NB4 (cell line): ENCODE results near the gene CDK5R2.
"Not testable (repeated sequence)": the region's sequence is repeated elsewhere in the genome, so short reads cannot be mapped to it uniquely, and the experiment has no call there.

ENCODE experiments used
- POLR2A ChIP-seq: IDR thresholded peaks from 2 replicates; pipeline ENCODE4 v1.6.1; 2011; ENCODE audit warnings: mild to moderate bottlenecking; ENCODE audit not compliant: insufficient read length; ENCODE audit errors: extremely low read depth
- TF ChIP-seq, protein P1 (sequence below): IDR thresholded peaks from one replicate; pipeline ENCODE4 v1.5.1; 2012; ENCODE audit warnings: low read depth, low read length
- TF ChIP-seq, protein P2 (sequence below): IDR thresholded peaks from 2 replicates; pipeline ENCODE4 v1.6.1; 2011; ENCODE audit warnings: low read depth, low read length

DNA sequence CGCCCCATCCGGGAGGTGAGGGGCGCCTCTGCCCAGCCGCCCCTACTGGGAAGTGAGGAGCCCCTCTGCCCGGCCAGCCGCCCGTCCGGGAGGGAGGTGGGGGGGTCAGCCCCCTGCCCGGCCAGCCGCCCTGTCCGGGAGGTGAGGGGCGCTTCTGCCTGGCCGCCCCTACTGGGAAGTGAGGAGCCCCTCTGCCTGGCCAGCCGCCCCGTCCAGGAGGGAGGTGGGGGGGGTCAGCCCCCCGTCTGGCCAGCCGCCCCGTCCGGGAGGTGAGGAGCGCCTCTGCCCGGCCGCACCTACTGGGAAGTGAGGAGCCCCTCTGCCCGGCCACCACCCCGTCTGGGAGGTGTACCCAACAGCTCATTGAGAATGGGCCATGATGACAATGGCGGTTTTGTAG, 27.7 kb upstream of the CDK5R2 start:
- TF ChIP-seq, protein P1, sequence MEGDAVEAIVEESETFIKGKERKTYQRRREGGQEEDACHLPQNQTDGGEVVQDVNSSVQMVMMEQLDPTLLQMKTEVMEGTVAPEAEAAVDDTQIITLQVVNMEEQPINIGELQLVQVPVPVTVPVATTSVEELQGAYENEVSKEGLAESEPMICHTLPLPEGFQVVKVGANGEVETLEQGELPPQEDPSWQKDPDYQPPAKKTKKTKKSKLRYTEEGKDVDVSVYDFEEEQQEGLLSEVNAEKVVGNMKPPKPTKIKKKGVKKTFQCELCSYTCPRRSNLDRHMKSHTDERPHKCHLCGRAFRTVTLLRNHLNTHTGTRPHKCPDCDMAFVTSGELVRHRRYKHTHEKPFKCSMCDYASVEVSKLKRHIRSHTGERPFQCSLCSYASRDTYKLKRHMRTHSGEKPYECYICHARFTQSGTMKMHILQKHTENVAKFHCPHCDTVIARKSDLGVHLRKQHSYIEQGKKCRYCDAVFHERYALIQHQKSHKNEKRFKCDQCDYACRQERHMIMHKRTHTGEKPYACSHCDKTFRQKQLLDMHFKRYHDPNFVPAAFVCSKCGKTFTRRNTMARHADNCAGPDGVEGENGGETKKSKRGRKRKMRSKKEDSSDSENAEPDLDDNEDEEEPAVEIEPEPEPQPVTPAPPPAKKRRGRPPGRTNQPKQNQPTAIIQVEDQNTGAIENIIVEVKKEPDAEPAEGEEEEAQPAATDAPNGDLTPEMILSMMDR: not testable (repeated sequence)
- TF ChIP-seq, protein P2, sequence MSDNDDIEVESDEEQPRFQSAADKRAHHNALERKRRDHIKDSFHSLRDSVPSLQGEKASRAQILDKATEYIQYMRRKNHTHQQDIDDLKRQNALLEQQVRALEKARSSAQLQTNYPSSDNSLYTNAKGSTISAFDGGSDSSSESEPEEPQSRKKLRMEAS: not testable (repeated sequence)
- not testable (repeated sequence) for TF ChIP-seq POLR2A
